ENCODE measurements around the gene CCSER2. TPM values are rescaled to one million over a fixed set of nuclear protein-coding genes. Genes with fewer than 3 reads are reported as not detected.
"Not testable (repeated sequence)": the region's sequence is repeated elsewhere in the genome, so short reads cannot be mapped to it uniquely, and the experiment has no call there.

CCSER2 gene
- total RNA-seq, 6 experiments from 2014 or later, result 18.2 to 28.8 (median 25.9) TPM

DNA sequence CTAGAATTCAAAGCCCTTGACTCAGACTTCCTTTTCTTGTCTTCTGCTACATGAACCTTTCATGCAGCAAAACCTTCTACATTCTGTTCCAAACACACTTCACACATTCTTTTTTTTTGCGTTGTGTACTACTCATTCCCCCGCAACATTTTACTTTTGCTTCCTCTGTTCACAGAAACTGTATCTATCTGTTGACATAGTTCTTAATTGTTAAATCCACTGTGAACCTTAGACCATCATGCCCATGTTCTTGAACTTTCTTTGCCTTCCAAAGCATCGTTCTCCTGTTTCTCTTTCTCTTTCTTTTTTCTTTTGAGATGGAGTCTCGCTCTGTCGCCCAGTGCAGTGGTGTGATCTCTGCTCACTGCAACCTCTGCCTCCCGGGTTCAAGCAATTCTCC lies 14.2 kb downstream of the CCSER2 start:
- Histone ChIP-seq H3K27ac (no peak overlapping the region), H3K27me3 (no peaks in the 10 kb centered on the region), H3K4me1 (peaks cover 0 to 9% (median 3%) of the 10 kb centered on the region in 4 donors), H3K4me3 (no peak overlapping the region), H3K9me3 (no peaks in the 10 kb centered on the region), H3K36me3 (no peaks in the 10 kb centered on the region)
- peak in 1 of 4 donors; percentile 49 for ATAC-seq
- WGBS (ENCODE audit: insufficient coverage, low coverage, low lambda C conversion rate, missing lambda C conversion rate), result 72% methylated on average over 6 of the region's 6 CpGs
- intact Hi-C loops (cut with DNase I), result no loop called here
- DNase-seq, result no peak
- TF ChIP-seq, protein P1, sequence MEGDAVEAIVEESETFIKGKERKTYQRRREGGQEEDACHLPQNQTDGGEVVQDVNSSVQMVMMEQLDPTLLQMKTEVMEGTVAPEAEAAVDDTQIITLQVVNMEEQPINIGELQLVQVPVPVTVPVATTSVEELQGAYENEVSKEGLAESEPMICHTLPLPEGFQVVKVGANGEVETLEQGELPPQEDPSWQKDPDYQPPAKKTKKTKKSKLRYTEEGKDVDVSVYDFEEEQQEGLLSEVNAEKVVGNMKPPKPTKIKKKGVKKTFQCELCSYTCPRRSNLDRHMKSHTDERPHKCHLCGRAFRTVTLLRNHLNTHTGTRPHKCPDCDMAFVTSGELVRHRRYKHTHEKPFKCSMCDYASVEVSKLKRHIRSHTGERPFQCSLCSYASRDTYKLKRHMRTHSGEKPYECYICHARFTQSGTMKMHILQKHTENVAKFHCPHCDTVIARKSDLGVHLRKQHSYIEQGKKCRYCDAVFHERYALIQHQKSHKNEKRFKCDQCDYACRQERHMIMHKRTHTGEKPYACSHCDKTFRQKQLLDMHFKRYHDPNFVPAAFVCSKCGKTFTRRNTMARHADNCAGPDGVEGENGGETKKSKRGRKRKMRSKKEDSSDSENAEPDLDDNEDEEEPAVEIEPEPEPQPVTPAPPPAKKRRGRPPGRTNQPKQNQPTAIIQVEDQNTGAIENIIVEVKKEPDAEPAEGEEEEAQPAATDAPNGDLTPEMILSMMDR (IDR thresholded peaks at IDR 0.05), result no peak
- no peak for TF ChIP-seq POLR2A (IDR thresholded peaks at IDR 0.05)

GRCh38 chr10:84343831-84344230 lies 15.4 kb downstream of the CCSER2 start:
- H3K27ac ChIP-seq, result no peak overlapping the region
- no peaks in the 10 kb centered on the region for H3K9me3 ChIP-seq
- no peaks in the 10 kb centered on the region for H3K27me3 ChIP-seq
- no peak overlapping the region for H3K4me3 ChIP-seq
- H3K36me3 ChIP-seq, result no peaks in the 10 kb centered on the region
- intact Hi-C loops (cut with DNase I), result no loop called here
- ATAC-seq (no peak), DNase-seq (no peak)
- H3K4me1 ChIP-seq, result peaks cover 0 to 9% (median 3%) of the 10 kb centered on the region in 4 donors
- WGBS (ENCODE audit: insufficient coverage, low coverage, low lambda C conversion rate, missing lambda C conversion rate), result 100% methylated on average over 1 of the region's 1 CpG
- TF ChIP-seq, protein P1 (IDR thresholded peaks at IDR 0.05), result no peak
- TF ChIP-seq POLR2A (IDR thresholded peaks at IDR 0.05), result no peak

GRCh38 chr10:84344526-84344925 lies 16.1 kb downstream of the CCSER2 start:
- TF ChIP-seq, protein P1 (IDR thresholded peaks at IDR 0.05), result no peak
- TF ChIP-seq POLR2A (IDR thresholded peaks at IDR 0.05), result no peak
- H3K27ac ChIP-seq, result no peak overlapping the region
- intact Hi-C loops (cut with DNase I), result no loop called here
- 93% methylated on average over 4 of the region's 4 CpGs for WGBS (ENCODE audit: insufficient coverage, low coverage, low lambda C conversion rate, missing lambda C conversion rate)
- ATAC-seq (no peak), DNase-seq (no peak)
- H3K36me3 ChIP-seq, result no peaks in the 10 kb centered on the region
- no peak overlapping the region for H3K4me3 ChIP-seq
- H3K27me3 ChIP-seq, result no peaks in the 10 kb centered on the region
- H3K9me3 ChIP-seq, result no peaks in the 10 kb centered on the region
- peaks cover 0 to 9% (median 3%) of the 10 kb centered on the region in 4 donors for H3K4me1 ChIP-seq

- H3K4me3 ChIP-seq; intact Hi-C loops (cut with DNase I); H3K27me3 ChIP-seq; H3K27ac ChIP-seq; ATAC-seq; H3K36me3 ChIP-seq; DNase-seq; H3K4me1 ChIP-seq; H3K9me3 ChIP-seq: not testable (repeated sequence)
- WGBS (ENCODE audit: insufficient coverage, low coverage, low lambda C conversion rate, missing lambda C conversion rate), result no CpG with 5 or more reads among the region's 31 CpGs
Observed at GRCh38 chr10:84347575-84348002, 19.2 kb downstream of the CCSER2 start.

DNA sequence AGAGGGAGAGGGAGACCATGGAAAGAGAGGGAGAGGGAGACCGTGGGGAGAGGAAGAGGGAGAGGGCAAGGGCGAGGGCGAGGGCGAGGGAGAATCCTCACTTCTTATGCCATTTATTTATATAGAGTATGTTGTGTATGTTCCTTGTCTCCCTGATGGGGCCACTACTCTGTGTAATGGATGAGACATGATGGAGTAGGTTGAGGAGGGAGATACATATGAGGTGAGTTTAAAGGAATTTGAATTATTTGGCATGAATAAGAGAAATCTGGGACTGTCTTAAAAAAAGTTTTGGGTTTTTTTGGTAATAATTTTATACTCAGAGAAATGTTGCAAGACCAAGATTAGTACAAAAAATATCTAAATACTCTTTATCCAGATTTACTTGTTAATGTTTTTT lies 20.1 kb downstream of the CCSER2 start:
- H3K36me3 ChIP-seq, result no peaks in the 10 kb centered on the region
- no peak for DNase-seq
- peaks cover 0 to 9% (median 3%) of the 10 kb centered on the region in 4 donors for H3K4me1 ChIP-seq
- 80% methylated on average over 1 of the region's 4 CpGs for WGBS (ENCODE audit: insufficient coverage, low coverage, low lambda C conversion rate, missing lambda C conversion rate)
- ATAC-seq, result peak in 1 of 4 donors; percentile 18
- H3K4me3 ChIP-seq, result no peak overlapping the region
- no peak for TF ChIP-seq POLR2A (IDR thresholded peaks at IDR 0.05)
- TF ChIP-seq, protein P1 (IDR thresholded peaks at IDR 0.05), result no peak
- H3K9me3 ChIP-seq, result no peaks in the 10 kb centered on the region
- no peaks in the 10 kb centered on the region for H3K27me3 ChIP-seq
- H3K27ac ChIP-seq, result no peak overlapping the region
- intact Hi-C loops (cut with DNase I), result no loop called here

Measured in right lobe of liver (tissue), 6 donors.